Stimulated activated CD8-positive, alpha-beta memory T cell treated with anti-CD3 and anti-CD28 coated beads, Interleukin-12 subunit alpha, Interleukin-12 subunit beta, amount 100 ng/mL, for 4 hours (primary cell): ENCODE results near the gene OR1J1.
A peak's percentile ranks its signal among the peaks of the same experiment; 100 is the strongest.

Source experiments
- DNase-seq: peaks from one replicate; pipeline ENCODE4 v3.0.0-alpha.2; 2020; ENCODE audit warnings: low read depth

Gene OR1J1, protein sequence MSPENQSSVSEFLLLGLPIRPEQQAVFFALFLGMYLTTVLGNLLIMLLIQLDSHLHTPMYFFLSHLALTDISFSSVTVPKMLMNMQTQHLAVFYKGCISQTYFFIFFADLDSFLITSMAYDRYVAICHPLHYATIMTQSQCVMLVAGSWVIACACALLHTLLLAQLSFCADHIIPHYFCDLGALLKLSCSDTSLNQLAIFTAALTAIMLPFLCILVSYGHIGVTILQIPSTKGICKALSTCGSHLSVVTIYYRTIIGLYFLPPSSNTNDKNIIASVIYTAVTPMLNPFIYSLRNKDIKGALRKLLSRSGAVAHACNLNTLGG

DNA sequence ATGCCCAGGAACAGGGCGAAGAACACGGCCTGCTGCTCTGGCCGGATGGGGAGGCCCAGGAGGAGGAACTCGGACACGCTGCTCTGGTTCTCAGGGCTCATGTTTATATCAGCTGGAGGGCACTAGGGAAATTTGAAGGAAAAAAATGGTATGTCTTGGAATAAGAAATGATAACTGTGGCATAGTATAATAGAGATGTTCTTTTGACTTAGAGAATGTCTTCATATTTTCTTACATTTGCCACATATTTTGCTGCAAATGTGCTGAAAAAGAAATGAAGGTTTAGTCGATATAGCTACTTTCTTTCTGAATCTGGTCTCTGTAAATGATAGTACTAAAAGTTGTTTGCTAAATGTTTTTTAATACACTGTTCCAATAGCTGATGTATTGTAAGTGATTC is at the start of gene OR1J1:
TSS of gene OR1J1 (minus strand) at position 101 of the 400 bp plus-strand sequence. CDS start at position 101, 0 bp downstream.
- no peak for DNase-seq

DNA sequence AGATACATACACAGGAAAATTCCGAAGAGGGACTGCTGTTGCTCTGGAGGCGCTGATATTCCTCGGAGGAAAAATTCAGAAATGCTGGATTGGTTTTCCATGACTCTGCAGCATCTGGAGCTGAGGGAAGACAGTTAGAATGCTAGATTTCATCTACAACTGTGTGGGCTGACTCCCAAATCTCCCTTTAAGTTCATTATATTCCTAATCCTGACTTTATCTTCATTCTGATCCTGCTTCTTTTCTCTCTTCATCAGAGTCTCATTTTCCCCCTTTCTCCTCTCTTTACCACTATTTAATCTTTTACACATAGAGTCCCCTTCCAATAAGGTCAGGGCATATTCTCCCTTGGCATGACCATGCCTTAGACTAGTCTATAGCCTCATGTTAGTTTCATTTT is 49.5 kb upstream of the OR1J1 start, which contains the start of gene OR1N1:
TSS of gene OR1N1 (minus strand) at position 101 of the 400 bp plus-strand sequence. CDS start at position 101, 0 bp downstream.
- DNase-seq = no peak

DNA sequence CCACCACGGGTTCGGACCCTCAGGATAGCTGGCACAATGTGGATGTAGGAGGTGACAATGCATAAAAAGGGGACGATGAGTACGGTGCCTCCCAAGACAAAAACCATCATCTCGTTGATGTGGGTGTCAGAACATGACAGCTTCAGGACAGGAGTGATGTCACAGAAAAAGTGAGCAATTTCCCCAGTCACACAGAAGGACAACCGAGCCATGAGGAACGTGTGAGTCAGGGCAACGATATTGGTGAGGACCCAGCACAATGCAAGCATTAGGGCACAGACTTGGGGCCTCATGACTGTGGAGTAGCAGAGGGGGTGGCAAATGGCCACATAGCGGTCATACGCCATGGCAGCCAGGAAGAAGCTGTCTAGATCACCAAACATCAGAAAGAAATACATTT is 48.9 kb upstream of the OR1J1 start:
- no peak for DNase-seq

DNA sequence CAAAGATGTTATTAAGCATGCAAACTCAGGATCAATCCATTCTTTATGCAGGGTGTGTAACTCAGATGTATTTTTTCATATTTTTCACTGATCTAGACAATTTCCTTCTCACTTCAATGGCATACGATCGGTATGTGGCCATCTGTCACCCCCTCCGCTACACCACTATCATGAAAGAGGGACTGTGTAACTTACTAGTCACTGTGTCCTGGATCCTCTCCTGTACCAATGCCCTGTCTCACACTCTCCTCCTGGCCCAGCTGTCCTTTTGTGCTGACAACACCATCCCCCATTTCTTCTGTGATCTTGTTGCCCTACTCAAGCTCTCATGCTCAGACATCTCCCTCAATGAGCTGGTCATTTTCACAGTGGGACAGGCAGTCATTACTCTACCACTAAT is 41.6 kb upstream of the OR1J1 start:
- DNase-seq = no peak

DNA sequence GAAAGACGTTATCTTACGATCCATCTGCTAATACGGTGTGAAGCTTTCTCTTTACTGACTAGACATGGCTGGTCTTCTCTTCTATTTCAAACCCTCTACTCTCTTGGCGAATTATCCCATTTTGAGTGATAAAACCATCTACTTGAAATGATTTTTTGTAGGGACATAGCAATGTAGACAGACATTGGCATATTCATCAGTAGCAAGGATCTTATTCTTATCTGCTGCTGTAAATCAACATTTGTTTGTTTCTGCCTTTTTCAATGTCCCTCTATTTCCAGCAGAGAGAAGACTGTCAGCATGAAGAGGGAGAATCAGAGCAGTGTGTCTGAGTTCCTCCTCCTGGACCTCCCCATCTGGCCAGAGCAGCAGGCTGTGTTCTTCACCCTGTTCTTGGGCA is 41.1 kb upstream of the OR1J1 start, which contains the start of gene OR1J4:
TSS of gene OR1J4 (plus strand) at position 301 of the 400 bp plus-strand sequence. CDS start at position 301, 0 bp downstream.
- no peak for DNase-seq

DNA sequence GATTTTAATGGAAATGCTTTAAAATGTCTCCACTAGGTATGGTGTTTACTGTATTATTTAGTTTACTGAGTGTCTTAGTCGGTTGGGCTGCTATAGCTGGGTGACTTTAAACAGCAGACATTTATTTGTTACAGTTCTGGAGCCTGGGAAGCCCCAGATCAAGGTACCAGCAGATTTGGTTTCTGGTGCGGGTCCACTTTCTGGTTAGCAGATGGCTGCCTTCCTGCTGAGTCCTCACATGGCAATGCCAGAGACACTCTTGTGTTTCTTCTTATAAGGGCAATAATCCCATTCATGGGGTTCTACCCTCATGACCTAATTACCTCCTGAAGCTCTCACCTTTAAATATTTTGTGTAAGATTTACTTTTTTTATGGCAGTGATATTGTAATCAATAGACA is 40.5 kb upstream of the OR1J1 start:
- no peak for DNase-seq

DNA sequence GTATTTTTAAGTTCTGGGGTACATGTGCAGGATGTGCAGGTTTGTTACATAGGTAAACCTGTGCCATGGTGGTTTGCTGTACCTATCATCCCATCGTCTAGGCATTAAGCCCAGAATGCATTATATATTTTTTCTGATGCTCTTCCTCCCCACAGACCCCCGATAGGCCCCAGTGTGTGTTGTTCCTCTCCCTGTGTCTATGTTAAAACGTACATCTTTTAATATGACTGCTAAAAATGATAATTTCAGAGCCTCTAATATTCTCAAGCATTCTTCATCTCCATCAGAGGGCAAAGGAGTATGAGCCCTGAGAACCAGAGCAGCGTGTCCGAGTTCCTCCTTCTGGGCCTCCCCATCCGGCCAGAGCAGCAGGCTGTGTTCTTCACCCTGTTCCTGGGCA is 32.8 kb upstream of the OR1J1 start, which contains the start of gene OR1J2:
TSS of gene OR1J2 (plus strand) at position 301 of the 400 bp plus-strand sequence. CDS start at position 301, 0 bp downstream.
- no peak for DNase-seq

DNA sequence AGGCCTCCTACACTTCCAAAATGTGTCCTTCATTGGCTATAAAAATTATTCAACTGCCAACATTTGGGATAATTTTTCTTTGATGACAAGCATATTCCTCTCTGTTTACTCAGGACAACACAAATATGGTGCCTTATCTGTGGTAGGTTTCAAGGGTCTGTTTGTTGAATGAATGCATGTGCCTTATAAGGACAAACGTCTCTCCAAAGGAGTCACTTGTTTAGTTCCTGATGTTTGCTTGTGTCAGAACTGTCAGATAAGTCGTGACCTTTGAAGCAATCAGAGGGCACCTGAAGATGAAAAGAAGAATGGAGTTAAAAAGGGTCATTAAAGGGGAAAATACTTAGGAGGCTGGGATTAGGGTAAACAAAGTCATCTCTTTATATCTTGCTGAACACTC is 29.2 kb upstream of the OR1J1 start:
- DNase-seq = no peak

DNA sequence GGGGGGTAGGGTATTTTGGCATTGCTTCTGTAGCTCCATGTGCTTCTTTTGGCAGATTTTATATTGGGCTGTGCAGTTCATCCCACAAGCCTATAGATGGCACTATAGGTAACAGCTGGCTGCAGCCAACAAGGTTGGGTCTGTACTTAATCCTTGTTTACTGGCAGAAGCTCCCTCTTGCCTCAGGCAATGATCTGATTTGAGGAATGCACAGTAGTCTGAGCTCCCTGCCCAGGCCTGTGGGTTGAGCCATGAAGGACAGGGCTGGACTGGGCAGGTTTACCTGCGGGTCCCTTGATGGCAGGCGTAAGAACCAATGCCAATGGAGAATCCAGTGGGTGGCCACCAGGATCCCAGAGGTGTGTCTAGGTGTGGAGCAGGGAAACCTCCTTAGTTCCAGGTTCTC is 21.2 kb upstream of the OR1J1 start:
- DNase-seq = no peak

DNA sequence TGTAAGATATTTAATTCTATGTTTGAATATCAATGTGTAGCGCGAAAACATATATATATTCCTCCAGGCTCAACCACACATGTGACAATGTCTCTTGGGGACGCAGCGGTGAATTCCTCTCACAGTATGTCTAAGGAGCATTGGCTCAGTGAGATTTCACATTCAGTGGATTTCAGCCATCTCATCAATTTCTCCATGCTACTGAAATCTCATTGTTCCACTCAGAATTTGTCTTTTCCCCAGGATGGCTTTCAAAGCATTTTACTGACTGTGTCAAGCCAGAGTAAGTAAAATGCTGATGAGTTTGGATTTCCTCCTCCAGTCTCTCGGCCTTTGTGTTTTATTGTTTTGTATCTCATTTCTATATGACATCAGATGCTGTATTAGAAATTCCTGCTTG is 1.3 kb upstream of the OR1J1 start:
- DNase-seq = no peak

DNA sequence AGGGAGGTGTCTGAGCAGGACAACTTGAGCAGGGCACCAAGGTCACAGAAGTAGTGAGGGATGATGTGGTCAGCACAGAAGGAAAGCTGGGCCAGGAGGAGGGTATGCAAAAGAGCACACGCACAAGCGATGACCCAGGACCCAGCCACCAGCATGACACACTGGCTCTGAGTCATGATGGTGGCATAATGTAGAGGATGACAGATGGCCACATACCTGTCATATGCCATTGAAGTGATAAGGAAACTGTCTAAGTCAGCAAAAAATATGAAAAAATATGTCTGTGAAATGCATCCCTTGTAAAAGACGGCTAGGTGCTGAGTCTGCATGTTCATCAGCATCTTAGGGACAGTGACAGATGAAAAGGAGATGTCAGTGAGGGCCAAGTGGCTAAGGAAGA is 380 bp downstream of the OR1J1 start:
- DNase-seq = no peak

DNA sequence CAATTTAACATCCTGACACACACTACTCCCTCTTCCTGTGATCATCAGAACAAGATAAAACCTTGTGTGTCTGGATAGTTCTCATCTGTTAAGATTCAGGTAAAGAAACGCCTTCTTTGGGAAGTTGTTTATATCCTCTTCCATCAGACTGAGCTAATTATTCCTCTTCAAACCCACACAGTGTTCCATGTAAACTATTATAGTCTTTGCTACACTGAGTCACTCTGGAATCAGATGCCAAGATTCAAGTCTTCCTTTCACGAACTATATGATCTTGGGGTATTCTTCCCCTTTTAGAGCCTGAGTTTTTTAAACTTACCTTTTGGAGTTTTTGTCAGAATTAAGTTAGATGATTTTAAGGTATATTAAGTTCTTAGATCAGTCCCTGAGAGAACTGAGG is 2.0 kb downstream of the OR1J1 start:
- no peak for DNase-seq

DNA sequence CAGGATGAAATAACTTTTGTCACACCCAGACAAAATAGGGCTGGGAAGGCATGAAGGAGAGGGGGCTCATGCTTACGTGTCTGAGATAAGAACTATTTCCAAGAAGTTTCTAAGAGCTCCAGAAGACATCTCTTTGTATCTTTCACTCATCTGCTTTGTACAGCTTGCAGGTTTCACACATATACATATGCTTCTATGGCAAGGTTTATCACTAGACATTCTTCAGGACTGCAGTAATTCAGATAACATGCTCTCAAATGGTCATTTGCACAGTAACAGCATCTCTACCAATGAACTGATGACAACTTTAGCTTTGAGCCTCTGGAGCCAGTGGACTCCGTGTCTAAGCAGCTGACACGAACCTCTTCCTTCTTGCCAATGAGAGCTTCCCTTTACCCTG is 3.2 kb downstream of the OR1J1 start:
- DNase-seq = no peak

DNA sequence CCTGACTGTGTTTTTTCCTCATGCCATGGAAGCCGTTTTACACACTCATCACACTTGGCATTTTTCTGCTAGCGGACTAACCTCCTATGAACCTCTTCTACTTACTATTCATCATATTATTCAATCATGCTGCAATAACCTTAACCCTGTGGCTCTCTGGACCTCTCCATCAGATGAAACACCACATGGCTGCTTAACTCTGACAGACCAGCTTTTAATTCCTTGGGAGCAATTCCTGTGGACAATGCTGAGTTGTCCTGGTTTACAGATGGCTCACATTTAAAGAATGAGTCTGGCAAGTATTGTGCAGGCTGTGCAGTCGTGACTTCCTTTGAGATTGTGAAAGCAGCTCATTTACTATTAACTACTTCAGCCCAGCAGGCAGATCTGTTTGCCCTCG is 9.0 kb downstream of the OR1J1 start:
- no peak for DNase-seq

DNA sequence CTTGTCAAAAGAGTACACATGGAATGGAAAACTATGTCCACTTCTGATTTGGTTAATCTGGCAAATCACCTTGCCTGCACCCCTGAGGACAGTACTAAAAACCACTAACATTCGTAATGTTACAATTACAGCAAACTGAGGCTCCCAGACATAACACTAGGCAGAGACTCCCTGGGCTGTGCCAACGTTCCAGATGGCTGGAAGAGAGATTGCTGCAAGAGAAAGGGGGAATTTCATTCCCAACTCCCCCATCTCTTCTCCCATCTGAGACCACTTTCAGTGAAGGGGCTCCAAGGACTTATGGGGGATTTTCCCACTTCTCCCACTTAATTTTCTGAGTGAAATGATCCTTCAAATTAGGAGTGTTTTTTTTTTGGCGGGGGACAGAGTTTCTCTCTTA is 11.3 kb downstream of the OR1J1 start:
- no peak for DNase-seq

DNA sequence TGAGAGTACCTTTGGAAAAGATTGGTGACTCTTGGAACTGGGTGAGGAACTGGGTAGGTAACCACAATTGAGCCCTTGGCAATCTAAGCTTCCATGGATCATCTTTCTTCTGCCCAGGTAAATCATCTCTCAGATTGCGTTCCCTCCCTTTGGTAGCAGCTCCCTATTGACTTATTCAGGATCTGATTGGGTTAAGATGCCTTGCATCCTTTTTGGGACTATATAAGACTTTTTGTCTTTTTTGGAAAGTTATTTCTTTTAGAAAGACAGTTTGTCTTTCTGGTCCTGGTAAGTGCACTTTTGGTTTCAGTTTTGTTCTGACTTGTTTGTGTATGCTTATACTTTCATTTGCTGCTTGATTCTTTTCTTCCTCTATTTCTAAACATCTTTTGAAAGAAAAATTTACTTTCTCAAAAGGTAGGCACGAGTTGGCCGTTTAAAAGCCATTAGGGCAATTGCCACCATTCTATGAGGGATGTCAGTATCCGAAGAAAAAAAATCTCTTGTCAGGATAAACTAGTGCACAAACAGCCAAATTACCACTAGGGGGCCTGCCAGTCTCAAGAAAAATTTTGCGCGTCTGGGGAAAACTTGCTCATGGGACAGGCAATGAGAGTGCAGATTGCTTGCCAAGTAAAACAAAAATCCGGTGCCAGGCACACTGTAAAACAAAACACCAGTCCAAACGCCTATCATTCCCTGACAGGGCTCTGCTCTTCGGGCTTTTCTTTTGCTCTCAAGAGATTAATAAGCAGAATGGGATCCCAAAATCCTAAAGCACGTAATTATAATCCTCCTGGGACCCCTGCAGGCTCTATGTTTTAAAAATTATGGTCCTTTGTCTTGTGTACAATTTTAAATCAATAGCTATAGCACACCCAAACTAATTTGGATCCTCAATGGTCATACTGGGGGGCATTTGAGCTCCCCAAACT is 12.8 kb downstream of the OR1J1 start:
- DNase-seq = peak; percentile 18

DNA sequence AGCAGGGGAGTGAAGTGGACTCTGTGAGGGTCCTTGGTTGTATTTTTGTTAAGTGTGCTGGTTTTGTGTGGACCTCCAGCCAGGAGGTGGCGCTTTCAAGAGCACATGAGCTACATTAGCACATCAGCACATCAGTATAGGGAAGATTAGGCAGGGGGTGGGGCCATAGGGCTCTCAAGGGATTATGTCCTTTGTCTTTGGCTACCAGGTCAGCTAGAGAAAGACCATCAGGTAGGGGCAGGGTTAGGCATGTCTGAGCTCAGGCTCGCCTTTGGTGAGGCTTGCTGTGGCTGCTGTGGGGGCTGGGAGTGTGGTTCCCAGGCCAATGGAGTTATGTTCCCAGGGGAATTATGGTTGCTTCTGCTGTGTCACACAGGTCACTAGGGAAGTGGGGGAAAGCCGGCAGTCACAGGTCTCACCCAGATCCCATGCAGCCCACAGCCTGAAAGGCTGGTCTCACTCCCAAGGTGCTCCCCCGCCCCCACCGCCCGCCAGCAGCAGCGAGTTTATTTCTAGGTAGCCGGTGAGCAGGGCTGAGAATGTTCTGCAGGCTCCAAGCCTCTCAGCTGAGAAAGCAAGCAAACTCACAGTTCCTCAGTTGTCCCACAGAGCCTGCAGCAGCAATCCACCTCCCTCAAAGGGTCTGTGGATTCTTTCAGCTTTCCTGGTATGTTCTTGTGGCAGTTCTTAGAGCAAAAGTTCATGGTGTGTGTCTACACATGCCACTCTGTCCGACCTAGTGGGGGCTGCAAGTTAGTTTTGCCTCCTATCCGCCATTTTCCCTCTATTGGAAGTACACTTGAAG is 13.7 kb downstream of the OR1J1 start:
- DNase-seq = no peak

DNA sequence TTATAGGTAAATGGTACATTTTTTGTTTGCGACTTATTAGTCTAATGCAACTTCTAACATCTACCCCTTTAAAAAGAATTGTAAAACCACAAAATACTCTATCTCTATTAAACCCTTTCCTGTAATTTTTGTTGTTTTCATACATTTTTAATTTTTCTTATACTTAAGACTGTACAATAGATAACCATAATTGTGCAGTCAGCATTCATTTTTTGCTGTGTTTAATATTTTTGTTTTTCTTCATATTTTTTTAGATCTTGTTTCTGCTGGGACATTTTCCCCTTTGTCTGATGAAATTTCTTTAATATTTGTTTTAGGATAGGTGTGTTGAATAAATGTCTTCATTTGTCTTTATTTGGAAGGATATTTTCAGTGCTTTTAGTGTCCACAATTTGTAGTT is 19.9 kb downstream of the OR1J1 start:
- no peak for DNase-seq

DNA sequence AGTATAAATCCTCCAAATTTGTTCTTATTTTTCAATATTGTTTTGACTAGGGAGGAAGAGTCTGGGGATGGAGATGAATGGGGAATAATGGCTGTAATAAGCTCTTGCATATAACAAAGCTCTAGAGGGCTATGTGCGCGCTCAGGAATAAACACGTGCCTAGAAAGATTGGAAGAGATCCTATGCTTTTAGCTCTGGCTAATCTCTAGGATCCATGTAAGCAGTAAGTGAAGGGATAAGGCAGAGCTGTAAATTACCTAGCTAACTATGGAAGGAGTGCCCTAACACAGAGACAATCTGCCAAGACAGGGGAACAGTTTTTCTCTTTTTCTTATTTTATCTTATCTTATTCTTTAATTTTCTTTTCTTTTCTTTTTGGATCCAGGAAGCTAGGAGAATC is 21.6 kb downstream of the OR1J1 start:
- DNase-seq = no peak

DNA sequence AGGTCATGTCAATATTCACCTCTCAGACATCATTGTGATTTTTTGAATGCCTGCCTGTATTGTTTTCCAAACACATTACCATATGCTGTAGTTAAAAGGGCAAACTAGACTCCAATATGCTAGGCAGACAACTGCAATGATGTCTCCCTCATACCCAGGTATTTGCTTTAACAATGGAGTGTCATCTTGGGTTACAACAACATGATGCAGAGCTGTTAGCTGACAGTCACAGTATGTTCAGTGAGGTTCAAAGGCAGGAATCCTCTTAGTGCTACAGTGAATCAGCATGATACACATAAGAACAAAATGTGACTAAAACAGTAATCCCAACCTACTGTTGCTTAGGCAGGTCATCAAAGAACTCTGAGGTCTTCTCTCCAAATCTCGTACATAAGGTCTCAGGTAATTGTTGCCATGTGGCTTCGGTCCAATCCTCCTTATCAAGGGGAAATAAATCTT is 24.0 kb downstream of the OR1J1 start:
- DNase-seq = no peak

DNA sequence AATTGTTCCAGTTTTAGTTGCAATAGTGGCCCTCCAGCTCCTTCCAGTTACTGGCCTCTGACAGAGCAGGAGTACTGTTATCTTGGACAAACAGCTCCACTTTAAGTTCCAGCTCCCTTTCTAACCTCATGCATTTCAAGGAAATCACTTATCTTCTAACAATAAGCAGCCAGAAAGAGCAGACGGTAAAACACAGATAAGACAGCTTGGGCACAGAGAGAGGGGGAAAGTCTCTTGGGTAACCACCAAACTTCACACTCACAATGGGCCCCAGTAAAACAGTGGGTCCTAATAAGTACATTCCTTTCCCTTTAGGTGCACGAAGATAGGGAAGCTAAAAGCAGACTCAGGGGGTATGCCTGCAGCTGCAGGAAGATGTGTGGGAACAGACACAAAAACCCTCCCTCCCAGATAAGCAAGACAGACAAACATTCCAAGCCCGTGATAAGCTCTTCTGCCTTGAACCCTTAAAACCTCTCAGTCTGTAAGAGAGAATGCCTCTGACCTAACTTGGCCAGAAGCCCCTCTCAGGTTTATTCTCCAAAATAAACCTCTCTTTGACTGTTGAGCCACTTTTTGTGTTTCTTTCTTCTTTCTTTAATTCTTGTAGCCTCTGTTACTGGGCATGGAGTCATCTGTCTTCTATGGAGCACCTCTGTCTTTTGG is 30.8 kb downstream of the OR1J1 start:
- no peak for DNase-seq
